GM23338 (cell line): ENCODE results near the gene PRPF31. TPM values are rescaled to one million over a fixed set of nuclear protein-coding genes. Genes with fewer than 3 reads are reported as not detected.

Source experiments
- ATAC-seq: fragments of 200-7000 bp; cut with Tn5 transposase; 3 replicates; pipeline ENCODE4 v1.9.1; 2020
- DNase-seq: peaks from one replicate; pipeline ENCODE4 v3.0.0-alpha.2; 2015; ENCODE audit warnings: low spot score
- H2AFZ ChIP-seq: fragments of 200-600 bp; sonication (generic); 2 replicates; pipeline ENCODE4 v1.8.0; 2016; ENCODE audit warnings: antibody characterized with exemption, mild to moderate bottlenecking, moderate library complexity
- H3F3A ChIP-seq: fragments of 200-600 bp; sonication (generic); replicated peaks from 2 replicates; pipeline ENCODE4 v1.8.0; 2017; ENCODE audit warnings: antibody characterized with exemption, mixed run types, low read depth
- H3K27ac ChIP-seq: fragments of 200-600 bp; sonication (generic); 2 replicates; pipeline ENCODE4 v1.6.1; 2016; ENCODE audit warnings: low read depth
- H3K27me3 ChIP-seq: fragments of 200-600 bp; sonication (generic); 2 replicates; pipeline ENCODE4 v1.8.0; 2016; ENCODE audit warnings: mild to moderate bottlenecking, mixed run types, moderate library complexity; ENCODE audit not compliant: insufficient read depth
- H3K36me3 ChIP-seq: fragments of 200-600 bp; sonication (generic); 2 replicates; pipeline ENCODE4 v1.8.0; 2016; ENCODE audit warnings: mild to moderate bottlenecking; ENCODE audit not compliant: insufficient read depth
- H3K4me1 ChIP-seq: fragments of 200-600 bp; sonication (generic); 2 replicates; pipeline ENCODE4 v1.8.0; 2016; ENCODE audit warnings: mild to moderate bottlenecking, moderate library complexity; ENCODE audit not compliant: insufficient read depth
- H3K4me2 ChIP-seq: fragments of 200-600 bp; sonication (generic); 2 replicates; pipeline ENCODE4 v1.7.1; 2017; ENCODE audit warnings: mixed run types
- H3K4me3 ChIP-seq: fragments of 200-600 bp; sonication (generic); 2 replicates; pipeline ENCODE4 v1.6.1; 2016; ENCODE audit warnings: mixed run types
- H3K79me2 ChIP-seq: fragments of 200-600 bp; sonication (generic); replicated peaks from 2 replicates; pipeline ENCODE4 v1.8.0; 2017; ENCODE audit warnings: mild to moderate bottlenecking; ENCODE audit not compliant: insufficient read depth
- H3K9me2 ChIP-seq: fragments of 200-600 bp; sonication (generic); 2 replicates; pipeline ENCODE4 v1.8.0; 2017; ENCODE audit not compliant: insufficient read depth
- H4K20me1 ChIP-seq: fragments of 200-600 bp; sonication (generic); replicated peaks from 2 replicates; pipeline ENCODE4 v1.8.0; 2017; ENCODE audit warnings: mild to moderate bottlenecking; ENCODE audit not compliant: insufficient read depth
- H3K27ac Mint-ChIP-seq: 2 replicates; pipeline ENCODE4 v1.8.0; 2020; ENCODE audit warnings: inconsistent platforms, mild to moderate bottlenecking, moderate library complexity, mixed read lengths
- H3K27me3 Mint-ChIP-seq: 3 replicates; pipeline ENCODE4 v1.8.0; 2022; ENCODE audit warnings: low read depth, mild to moderate bottlenecking, moderate library complexity, mixed read lengths, inconsistent platforms; ENCODE audit not compliant: insufficient read depth, poor library complexity
- H3K36me3 Mint-ChIP-seq: 3 replicates; pipeline ENCODE4 v1.8.0; 2021; ENCODE audit warnings: low read depth, mild to moderate bottlenecking, inconsistent platforms, moderate library complexity, mixed read lengths
- H3K4me1 Mint-ChIP-seq: 3 replicates; pipeline ENCODE4 v1.8.0; 2020; ENCODE audit warnings: mild to moderate bottlenecking, inconsistent platforms, mixed read lengths
- H3K4me3 Mint-ChIP-seq: 3 replicates; pipeline ENCODE4 v1.8.0; 2021; ENCODE audit warnings: moderate library complexity, mild to moderate bottlenecking, inconsistent platforms, mixed read lengths
- H3K9me3 Mint-ChIP-seq: 3 replicates; pipeline ENCODE4 v1.8.0; 2020; ENCODE audit warnings: moderate library complexity, mild to moderate bottlenecking, inconsistent platforms, mixed read lengths
- ETS1 ChIP-seq: IDR thresholded peaks from 2 replicates; pipeline ENCODE4 v1.6.1; 2016; ENCODE audit warnings: antibody characterized with exemption
- EZH2phosphoT487 ChIP-seq: fragments of 200-600 bp; sonication (generic); IDR thresholded peaks from one replicate; pipeline ENCODE4 v1.8.1; 2018; ENCODE audit warnings: antibody characterized with exemption; ENCODE audit not compliant: unreplicated experiment
- JUNB ChIP-seq: IDR thresholded peaks from one replicate; pipeline ENCODE4 v1.6.1; 2016; ENCODE audit warnings: antibody characterized with exemption; ENCODE audit not compliant: unreplicated experiment
- NANOG ChIP-seq: IDR thresholded peaks from 2 replicates; pipeline ENCODE4 v1.6.1; 2016; ENCODE audit warnings: antibody characterized with exemption, borderline replicate concordance
- STAT1 ChIP-seq: IDR thresholded peaks from one replicate; pipeline ENCODE4 v1.6.1; 2016; ENCODE audit warnings: antibody characterized with exemption; ENCODE audit not compliant: unreplicated experiment
- ZNF331 ChIP-seq: fragments of 250-450 bp; sonication (Bioruptor Pico); IDR thresholded peaks from 2 replicates; pipeline ENCODE4 v1.5.0; 2020; ENCODE audit warnings: low read depth, mild to moderate bottlenecking, moderate library complexity
- ZNF462 ChIP-seq: fragments of 250-450 bp; sonication (Bioruptor Pico); IDR thresholded peaks from 2 replicates; pipeline ENCODE4 v1.5.0; 2020; ENCODE audit warnings: mild to moderate bottlenecking, moderate library complexity
- polyA plus RNA-seq: library from polyadenylated mRNA; unstranded; fragments of >200 nt; fragmentation: Nextera tagmentation; extraction: Ambion mirVana; gene quantifications from 2 replicates; pipeline ENCODE4 v1.2.1, GENCODE V29; 2016
- total RNA-seq: library from RNA; depleted of rRNA; stranded (reverse); fragments of >200 nt; shearing (Covaris generic); gene quantifications from 2 replicates; pipeline ENCODE4 v1.2.3, GENCODE V29; 2014

Gene PRPF31
- total and polyA plus RNA-seq, 2 experiments from 2014 or later, result 83.3 to 94.2 TPM

- Mint-ChIP-seq H3K36me3 (peaks cover 5% of the 10 kb centered on the region), H3K9me3 (peaks cover 35% of the 10 kb centered on the region), H3K4me1 (peaks cover under 1% of the 10 kb centered on the region; the same call in 1 of the 3 replicates), H3K27me3 (peaks cover 6% of the 10 kb centered on the region), H3K27ac (no peak within 1 kb of the TSS), H3K4me3 (no peak within 1 kb of the TSS)
- no peak for TF ChIP-seq NANOG
- no peak for TF ChIP-seq ETS1
- Histone ChIP-seq H3K79me2 (no peaks in the 10 kb centered on the region), H3K27me3 (no peaks in the 10 kb centered on the region), H4K20me1 (no peaks in the 10 kb centered on the region), H2AFZ (no peak within 1 kb of the TSS), H3K27ac (no peak within 1 kb of the TSS), H3K9me2 (no peaks in the 10 kb centered on the region), H3K4me3 (no peak within 1 kb of the TSS), H3K4me2 (no peak within 1 kb of the TSS), H3K36me3 (no peaks in the 10 kb centered on the region), H3F3A (no peaks in the 10 kb centered on the region), H3K4me1 (no peaks in the 10 kb centered on the region)
- DNase-seq (peak; percentile 42), ATAC-seq (peak; percentile 40; the same call in 2 of the 3 replicates)
These were observed 34.5 kb upstream of the PRPF31 start, which contains the start of gene TARM1 for GRCh38 chr19:54081032-54081431. TSS of gene TARM1 (minus strand) at chr19:54081365. CDS start at chr19:54081340, 25 bp downstream.

- H3K4me3 Mint-ChIP-seq, result no peak overlapping the region
- no peaks in the 10 kb centered on the region for H3K79me2 ChIP-seq
- H3K4me2 ChIP-seq, result no peak overlapping the region
- no peaks in the 10 kb centered on the region for H3F3A ChIP-seq
- no peak overlapping the region for H2AFZ ChIP-seq
- H3K36me3 Mint-ChIP-seq, result peaks cover 5% of the 10 kb centered on the region; the same call in 2 of the 3 replicates
- H4K20me1 ChIP-seq, result no peaks in the 10 kb centered on the region
- peaks cover 8% of the 10 kb centered on the region; the same call in 1 of the 2 replicates for H3K4me1 ChIP-seq
- H3K27me3 ChIP-seq, result no peaks in the 10 kb centered on the region
- H3K27ac ChIP-seq, result no peak overlapping the region
- TF ChIP-seq STAT1 (no peak), ZNF331 (CRISPR knock-in tag) (peak; percentile 93)
- H3K9me2 ChIP-seq, result no peaks in the 10 kb centered on the region
- H3K4me3 ChIP-seq, result no peak overlapping the region
- H3K27ac Mint-ChIP-seq, result no peak overlapping the region
- H3K4me1 Mint-ChIP-seq, result peaks cover 5% of the 10 kb centered on the region; the same call in 2 of the 3 replicates
- no peaks in the 10 kb centered on the region for H3K36me3 ChIP-seq
- peaks cover 35% of the 10 kb centered on the region for H3K9me3 Mint-ChIP-seq
- ATAC-seq (no peak), DNase-seq (no peak)
- H3K27me3 Mint-ChIP-seq, result peaks cover 10% of the 10 kb centered on the region
These were observed 31.1 kb upstream of the PRPF31 start for GRCh38 chr19:54084410-54084809.

- peaks cover 41% of the 10 kb centered on the region for H3K27me3 ChIP-seq
- H3K4me2 ChIP-seq, result no peak overlapping the region
- peaks cover 7% of the 10 kb centered on the region; the same call in 1 of the 3 replicates for H3K36me3 Mint-ChIP-seq
- no peaks in the 10 kb centered on the region for H3K9me2 ChIP-seq
- no peak overlapping the region for H3K27ac Mint-ChIP-seq
- ATAC-seq, result no peak
- H3K79me2 ChIP-seq, result no peaks in the 10 kb centered on the region
- no peaks in the 10 kb centered on the region for H4K20me1 ChIP-seq
- no peak overlapping the region for H3K4me3 ChIP-seq
- H3K4me1 ChIP-seq, result peaks cover 6% of the 10 kb centered on the region; the same call in 1 of the 2 replicates
- H2AFZ ChIP-seq, result no peak overlapping the region
- peaks cover 10% of the 10 kb centered on the region for H3K9me3 Mint-ChIP-seq
- DNase-seq, result peak; percentile 14
- H3K27me3 Mint-ChIP-seq, result peaks cover 38% of the 10 kb centered on the region
- no peak overlapping the region for H3K27ac ChIP-seq
- H3K36me3 ChIP-seq, result no peaks in the 10 kb centered on the region
- peak overlapping the region; percentile 10; the same call in 1 of the 3 replicates for H3K4me3 Mint-ChIP-seq
- peaks cover 9% of the 10 kb centered on the region; the same call in 1 of the 2 replicates for H3F3A ChIP-seq
- H3K4me1 Mint-ChIP-seq, result no peaks in the 10 kb centered on the region; the same call in none of the 3 replicates
- no peak for TF ChIP-seq JUNB
- no peak for TF ChIP-seq EZH2phosphoT487
- no peak for TF ChIP-seq STAT1
- TF ChIP-seq ETS1, result no peak
- TF ChIP-seq ZNF462 (CRISPR knock-in tag), result no peak
These were observed 21.0 kb upstream of the PRPF31 start for GRCh38 chr19:54094426-54095000.
